ENCODE data around the gene RUNX1.
"Not testable (repeated sequence)": the region's sequence is repeated elsewhere in the genome, so short reads cannot be mapped to it uniquely, and the experiment has no call there.

Gene RUNX1

GRCh38 chr21:34952701-34953100, 96.4 kb downstream of the RUNX1 start:
- TF ChIP-seq CTCF (IDR thresholded peaks at IDR 0.05): no peak
- no peak for TF ChIP-seq ZFX (IDR thresholded peaks at IDR 0.05; ENCODE audit: borderline replicate concordance)
- no peak overlapping the region for H3K27ac ChIP-seq

- not testable (repeated sequence) for H3K27ac ChIP-seq
Observed at GRCh38 chr21:34951868-34952267, 97.2 kb downstream of the RUNX1 start.

GRCh38 chr21:34950980-34951379, 98.1 kb downstream of the RUNX1 start:
- TF ChIP-seq ZFX (IDR thresholded peaks at IDR 0.05; ENCODE audit: borderline replicate concordance): no peak
- TF ChIP-seq CTCF (IDR thresholded peaks at IDR 0.05): no peak
- H3K27ac ChIP-seq: no peak overlapping the region

- no peak overlapping the region for H3K27ac ChIP-seq
- TF ChIP-seq ZFX (IDR thresholded peaks at IDR 0.05; ENCODE audit: borderline replicate concordance) (no peak), CTCF (IDR thresholded peaks at IDR 0.05) (no peak)
Observed at GRCh38 chr21:34949499-34949898, 99.6 kb downstream of the RUNX1 start.

GRCh38 chr21:34949030-34949429, 100.1 kb downstream of the RUNX1 start:
- no peak overlapping the region for H3K27ac ChIP-seq
- TF ChIP-seq ZFX (IDR thresholded peaks at IDR 0.05; ENCODE audit: borderline replicate concordance): no peak
- no peak for TF ChIP-seq CTCF (IDR thresholded peaks at IDR 0.05)

- TF ChIP-seq CTCF (IDR thresholded peaks at IDR 0.05) (no peak), ZFX (IDR thresholded peaks at IDR 0.05; ENCODE audit: borderline replicate concordance) (no peak)
- H3K27ac ChIP-seq: no peak overlapping the region
Observed at GRCh38 chr21:34948157-34948556, 100.9 kb downstream of the RUNX1 start.

GRCh38 chr21:34946916-34947534, 102.1 kb downstream of the RUNX1 start:
- no peak for TF ChIP-seq ZFX (IDR thresholded peaks at IDR 0.05; ENCODE audit: borderline replicate concordance)
- H3K27ac ChIP-seq: no peak overlapping the region

- TF ChIP-seq CTCF (IDR thresholded peaks at IDR 0.05) (no peak), ZFX (IDR thresholded peaks at IDR 0.05; ENCODE audit: borderline replicate concordance) (no peak)
- H3K27ac ChIP-seq: no peak overlapping the region
Observed at GRCh38 chr21:34946385-34946840, 102.7 kb downstream of the RUNX1 start.

Data from 22Rv1 (cell line).